ENCODE data around the gene CASTOR1.

The CASTOR1 gene

GRCh38 chr22:30312053-30312452 is 22.7 kb upstream of the CASTOR1 start:
- H3K4me3 ChIP-seq (ENCODE audit: low read depth, low read length): no peak overlapping the region
- no peak for TF ChIP-seq CTCF (IDR thresholded peaks at IDR 0.05; ENCODE audit: control insufficient read depth, extremely low read depth, insufficient read depth)
- no peak for DNase-seq (ENCODE audit: low read depth)

- 0 out of 2 replicates have a peak overlapping the region, but pooled peaks have one; percentile 13 for H3K4me3 ChIP-seq (ENCODE audit: low read depth, low read length)
- no peak for TF ChIP-seq CTCF (IDR thresholded peaks at IDR 0.05; ENCODE audit: control insufficient read depth, extremely low read depth, insufficient read depth)
- DNase-seq (ENCODE audit: low read depth): peak; percentile 77
Measured at GRCh38 chr22:30310881-30311771, 21.8 kb upstream of the CASTOR1 start.

- no peak for TF ChIP-seq CTCF (IDR thresholded peaks at IDR 0.05; ENCODE audit: control insufficient read depth, extremely low read depth, insufficient read depth)
- no peak overlapping the region for H3K4me3 ChIP-seq (ENCODE audit: low read depth, low read length)
- peak; percentile 87 for DNase-seq (ENCODE audit: low read depth)
Measured at GRCh38 chr22:30309951-30310741, 20.8 kb upstream of the CASTOR1 start.

- H3K4me3 ChIP-seq (ENCODE audit: low read depth, low read length): no peak overlapping the region
- no peak for DNase-seq (ENCODE audit: low read depth)
- TF ChIP-seq CTCF (IDR thresholded peaks at IDR 0.05; ENCODE audit: control insufficient read depth, extremely low read depth, insufficient read depth): no peak
Measured at GRCh38 chr22:30308518-30309230, 19.4 kb upstream of the CASTOR1 start.

- H3K4me3 ChIP-seq (ENCODE audit: low read depth, low read length): no peak overlapping the region
- DNase-seq (ENCODE audit: low read depth): no peak
- TF ChIP-seq CTCF (IDR thresholded peaks at IDR 0.05; ENCODE audit: control insufficient read depth, extremely low read depth, insufficient read depth): no peak
Measured at GRCh38 chr22:30308093-30308492, 18.8 kb upstream of the CASTOR1 start.

GRCh38 chr22:30307041-30307574 is 17.8 kb upstream of the CASTOR1 start:
- TF ChIP-seq CTCF (IDR thresholded peaks at IDR 0.05; ENCODE audit: control insufficient read depth, extremely low read depth, insufficient read depth): no peak
- H3K4me3 ChIP-seq (ENCODE audit: low read depth, low read length): no peak overlapping the region
- no peak for DNase-seq (ENCODE audit: low read depth)

Data from LNCaP clone FGC (cell line).